Neural cell (in vitro differentiated cells): ENCODE measurements around the gene ZNF502. TPM values are rescaled to one million over a fixed set of nuclear protein-coding genes. Genes with fewer than 3 reads are reported as not detected.

Experiments used
- H2AFZ ChIP-seq: fragments of 200-600, 300-800 bp; sonication (generic), shearing (Covaris generic); 2 replicates; pipeline ENCODE4 v1.6.0; 2014; ENCODE audit warnings: low read depth, mild to moderate bottlenecking, antibody characterized with exemption, low read length, moderate library complexity
- H3F3A ChIP-seq: fragments of 200-600 bp; shearing (Covaris generic); 2 replicates; pipeline ENCODE4 v1.6.1; 2016; ENCODE audit warnings: mild to moderate bottlenecking, moderate library complexity, mixed read lengths, antibody characterized with exemption, low read length; ENCODE audit not compliant: insufficient read depth, poor library complexity, severe bottlenecking
- H3K27ac ChIP-seq: fragments of 200-600, 300-800 bp; sonication (generic), shearing (Covaris generic); 2 replicates; pipeline ENCODE4 v1.5.1; 2014; ENCODE audit warnings: mild to moderate bottlenecking, low read length, moderate library complexity
- H3K27me3 ChIP-seq: fragments of 300-800, 200-600 bp; sonication (generic), shearing (Covaris generic); 2 replicates; pipeline ENCODE4 v1.6.0; 2014; ENCODE audit warnings: mild to moderate bottlenecking, low read depth, low read length, moderate library complexity; ENCODE audit not compliant: insufficient read depth
- H3K36me3 ChIP-seq: fragments of 300-800, 200-600 bp; sonication (generic), shearing (Covaris generic); 2 replicates; pipeline ENCODE4 v1.5.1; 2014; ENCODE audit warnings: mild to moderate bottlenecking, antibody characterized with exemption, low read length, moderate library complexity; ENCODE audit not compliant: insufficient read depth
- H3K4me2 ChIP-seq: fragments of 300-800, 200-600 bp; sonication (generic), shearing (Covaris generic); 2 replicates; pipeline ENCODE4 v1.6.0; 2014; ENCODE audit warnings: mild to moderate bottlenecking, low read length
- H3K4me3 ChIP-seq: fragments of 300-800, 200-600 bp; sonication (generic), shearing (Covaris generic); 2 replicates; pipeline ENCODE4 v1.5.1; 2014; ENCODE audit warnings: mild to moderate bottlenecking, low read length, moderate library complexity
- H3K79me2 ChIP-seq: fragments of 200-600 bp; shearing (Covaris generic); replicated peaks from 2 replicates; pipeline ENCODE4 v1.6.0; 2014; ENCODE audit warnings: mild to moderate bottlenecking, low read length, moderate library complexity; ENCODE audit not compliant: insufficient read depth
- H3K9ac ChIP-seq: fragments of 300-800, 200-600 bp; sonication (generic), shearing (Covaris generic); 2 replicates; pipeline ENCODE4 v1.6.1; 2016; ENCODE audit warnings: mild to moderate bottlenecking, low read length, mixed read lengths
- H3K9me2 ChIP-seq: fragments of 200-600 bp; shearing (Covaris generic); 2 replicates; pipeline ENCODE4 v1.6.1; 2016; ENCODE audit warnings: mild to moderate bottlenecking, low read length, mixed read lengths; ENCODE audit not compliant: insufficient read depth
- H3K9me3 ChIP-seq: fragments of 200-600, 300-800 bp; sonication (generic), shearing (Covaris generic); 2 replicates; pipeline ENCODE4 v1.6.1; 2016; ENCODE audit warnings: mild to moderate bottlenecking, mixed run types, low read length, moderate library complexity, mixed read lengths
- H4K20me1 ChIP-seq: fragments of 200-600 bp; shearing (Covaris generic); 2 replicates; pipeline ENCODE4 v1.6.1; 2016; ENCODE audit warnings: mild to moderate bottlenecking, mixed run types; ENCODE audit not compliant: insufficient read depth
- EP300 ChIP-seq: fragments of 450-650 bp; conservative IDR thresholded peaks from 2 replicates; pipeline ENCODE4 v1.6.1; 2014; ENCODE audit warnings: antibody characterized with exemption, mild to moderate bottlenecking, moderate library complexity; ENCODE audit not compliant: poor library complexity, severe bottlenecking
- EZH2 ChIP-seq: fragments of 200-600, 300-800 bp; shearing (Covaris generic), sonication (generic); IDR thresholded peaks from 2 replicates; pipeline ENCODE4 v1.6.1; 2014; ENCODE audit warnings: antibody characterized with exemption, low read length, borderline replicate concordance, mild to moderate bottlenecking; ENCODE audit not compliant: insufficient read depth, poor library complexity, severe bottlenecking
- MXI1 ChIP-seq: fragments of 450-650 bp; conservative IDR thresholded peaks from 2 replicates; pipeline ENCODE4 v1.6.1; 2014; ENCODE audit warnings: antibody characterized with exemption, mild to moderate bottlenecking; ENCODE audit not compliant: poor library complexity, severe bottlenecking
- POLR2AphosphoS5 ChIP-seq: IDR thresholded peaks from 2 replicates; pipeline ENCODE4 v1.6.1; 2012
- RAD21 ChIP-seq: fragments of 450-650 bp; conservative IDR thresholded peaks from 2 replicates; pipeline ENCODE4 v1.6.1; 2014; ENCODE audit warnings: antibody characterized with exemption, mild to moderate bottlenecking, moderate library complexity
- SMC3 ChIP-seq: fragments of 450-650 bp; conservative IDR thresholded peaks from 2 replicates; pipeline ENCODE4 v1.6.1; 2014; ENCODE audit warnings: antibody characterized with exemption, mild to moderate bottlenecking, moderate library complexity; ENCODE audit not compliant: poor library complexity
- TAF1 ChIP-seq: IDR thresholded peaks from 2 replicates; pipeline ENCODE4 v1.6.1; 2012; ENCODE audit warnings: low read depth
- polyA plus RNA-seq: library from polyadenylated mRNA; depleted of rRNA; stranded (reverse); fragments of >200 nt; gene quantifications from 2 replicates; pipeline ENCODE4 v1.2.3, GENCODE V29; 2014
- TF ChIP-seq, protein P1 (sequence below): IDR thresholded peaks from 2 replicates; pipeline ENCODE4 v1.6.1; 2012; ENCODE audit warnings: borderline replicate concordance
- TF ChIP-seq, protein P2 (sequence below): fragments of 450-650 bp; IDR thresholded peaks from 2 replicates; pipeline ENCODE4 v1.5.1; 2014; ENCODE audit warnings: antibody characterized with exemption, mild to moderate bottlenecking, moderate library complexity; ENCODE audit not compliant: poor library complexity, severe bottlenecking

Gene ZNF502
- polyA plus RNA-seq, 1 donor from 2014 or later: 16.0 TPM

DNA sequence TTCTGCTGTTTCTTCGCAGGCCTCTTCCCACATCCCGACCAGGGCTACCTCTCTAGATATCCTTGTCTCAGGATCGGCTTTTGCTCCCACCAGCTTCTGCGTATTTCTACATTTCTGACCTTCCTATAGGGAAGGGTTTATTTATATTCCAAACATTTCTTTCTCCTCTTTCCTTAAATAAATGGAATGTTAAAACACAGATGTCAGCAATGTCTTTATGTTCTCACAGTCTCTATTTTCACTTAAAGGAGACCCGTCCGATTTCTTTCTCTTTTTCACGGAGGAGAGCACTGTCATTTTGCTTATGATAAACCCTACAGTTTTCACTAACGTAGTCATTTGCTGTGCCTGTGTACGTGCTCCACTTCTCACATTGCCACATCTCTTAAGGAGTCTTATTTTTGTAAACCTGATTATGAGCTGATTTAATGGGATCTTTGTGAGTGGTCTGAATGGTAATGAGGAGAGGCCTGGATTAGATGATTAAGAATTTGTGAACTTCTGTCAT is 49.8 kb downstream of the ZNF502 start:
- Histone ChIP-seq H2AFZ (peak overlapping the region; percentile 61), H4K20me1 (no peaks in the 10 kb centered on the region), H3K9me3 (peaks cover 8% of the 10 kb centered on the region), H3F3A (no peaks in the 10 kb centered on the region), H3K36me3 (peaks cover 14% of the 10 kb centered on the region), H3K4me2 (peak overlapping the region; percentile 77), H3K27ac (no peak overlapping the region), H3K9ac (peak overlapping the region; percentile 40), H3K4me3 (peak overlapping the region; percentile 78), H3K9me2 (no peaks in the 10 kb centered on the region), H3K27me3 (no peaks in the 10 kb centered on the region), H3K79me2 (peaks cover 23% of the 10 kb centered on the region)
- TF ChIP-seq, protein P1, sequence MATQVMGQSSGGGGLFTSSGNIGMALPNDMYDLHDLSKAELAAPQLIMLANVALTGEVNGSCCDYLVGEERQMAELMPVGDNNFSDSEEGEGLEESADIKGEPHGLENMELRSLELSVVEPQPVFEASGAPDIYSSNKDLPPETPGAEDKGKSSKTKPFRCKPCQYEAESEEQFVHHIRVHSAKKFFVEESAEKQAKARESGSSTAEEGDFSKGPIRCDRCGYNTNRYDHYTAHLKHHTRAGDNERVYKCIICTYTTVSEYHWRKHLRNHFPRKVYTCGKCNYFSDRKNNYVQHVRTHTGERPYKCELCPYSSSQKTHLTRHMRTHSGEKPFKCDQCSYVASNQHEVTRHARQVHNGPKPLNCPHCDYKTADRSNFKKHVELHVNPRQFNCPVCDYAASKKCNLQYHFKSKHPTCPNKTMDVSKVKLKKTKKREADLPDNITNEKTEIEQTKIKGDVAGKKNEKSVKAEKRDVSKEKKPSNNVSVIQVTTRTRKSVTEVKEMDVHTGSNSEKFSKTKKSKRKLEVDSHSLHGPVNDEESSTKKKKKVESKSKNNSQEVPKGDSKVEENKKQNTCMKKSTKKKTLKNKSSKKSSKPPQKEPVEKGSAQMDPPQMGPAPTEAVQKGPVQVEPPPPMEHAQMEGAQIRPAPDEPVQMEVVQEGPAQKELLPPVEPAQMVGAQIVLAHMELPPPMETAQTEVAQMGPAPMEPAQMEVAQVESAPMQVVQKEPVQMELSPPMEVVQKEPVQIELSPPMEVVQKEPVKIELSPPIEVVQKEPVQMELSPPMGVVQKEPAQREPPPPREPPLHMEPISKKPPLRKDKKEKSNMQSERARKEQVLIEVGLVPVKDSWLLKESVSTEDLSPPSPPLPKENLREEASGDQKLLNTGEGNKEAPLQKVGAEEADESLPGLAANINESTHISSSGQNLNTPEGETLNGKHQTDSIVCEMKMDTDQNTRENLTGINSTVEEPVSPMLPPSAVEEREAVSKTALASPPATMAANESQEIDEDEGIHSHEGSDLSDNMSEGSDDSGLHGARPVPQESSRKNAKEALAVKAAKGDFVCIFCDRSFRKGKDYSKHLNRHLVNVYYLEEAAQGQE: no peak
- TF ChIP-seq EZH2 (no peak), POLR2AphosphoS5 (no peak), TAF1 (no peak), RAD21 (no peak), SMC3 (no peak), MXI1 (no peak), EP300 (no peak)
- TF ChIP-seq, protein P2, sequence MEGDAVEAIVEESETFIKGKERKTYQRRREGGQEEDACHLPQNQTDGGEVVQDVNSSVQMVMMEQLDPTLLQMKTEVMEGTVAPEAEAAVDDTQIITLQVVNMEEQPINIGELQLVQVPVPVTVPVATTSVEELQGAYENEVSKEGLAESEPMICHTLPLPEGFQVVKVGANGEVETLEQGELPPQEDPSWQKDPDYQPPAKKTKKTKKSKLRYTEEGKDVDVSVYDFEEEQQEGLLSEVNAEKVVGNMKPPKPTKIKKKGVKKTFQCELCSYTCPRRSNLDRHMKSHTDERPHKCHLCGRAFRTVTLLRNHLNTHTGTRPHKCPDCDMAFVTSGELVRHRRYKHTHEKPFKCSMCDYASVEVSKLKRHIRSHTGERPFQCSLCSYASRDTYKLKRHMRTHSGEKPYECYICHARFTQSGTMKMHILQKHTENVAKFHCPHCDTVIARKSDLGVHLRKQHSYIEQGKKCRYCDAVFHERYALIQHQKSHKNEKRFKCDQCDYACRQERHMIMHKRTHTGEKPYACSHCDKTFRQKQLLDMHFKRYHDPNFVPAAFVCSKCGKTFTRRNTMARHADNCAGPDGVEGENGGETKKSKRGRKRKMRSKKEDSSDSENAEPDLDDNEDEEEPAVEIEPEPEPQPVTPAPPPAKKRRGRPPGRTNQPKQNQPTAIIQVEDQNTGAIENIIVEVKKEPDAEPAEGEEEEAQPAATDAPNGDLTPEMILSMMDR: no peak

DNA sequence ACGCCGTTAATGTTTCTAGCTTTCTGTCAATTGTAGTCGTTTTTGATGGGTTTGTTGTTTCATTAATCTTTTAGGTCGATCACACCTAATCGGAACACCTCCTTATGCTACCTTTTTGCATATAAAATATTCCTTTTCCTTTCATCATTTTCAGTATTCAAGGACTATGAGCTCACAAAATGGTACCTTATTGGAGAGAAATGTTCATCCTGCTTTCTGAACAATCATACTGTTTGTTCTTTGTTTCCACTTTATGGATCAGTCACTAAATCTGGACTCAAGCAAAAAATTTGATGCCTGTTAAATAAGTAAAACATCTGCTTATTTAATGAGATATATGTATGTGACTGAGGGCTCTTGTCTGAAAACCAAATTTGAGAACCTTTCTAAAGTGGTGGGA is 50.2 kb downstream of the ZNF502 start:
- Histone ChIP-seq H3K36me3 (peaks cover 9% of the 10 kb centered on the region), H3K4me3 (peak overlapping the region; percentile 78), H3K79me2 (peaks cover 23% of the 10 kb centered on the region), H4K20me1 (no peaks in the 10 kb centered on the region), H3K27me3 (no peaks in the 10 kb centered on the region), H2AFZ (no peak overlapping the region), H3K9me3 (peaks cover 8% of the 10 kb centered on the region), H3K27ac (no peak overlapping the region), H3K9ac (peak overlapping the region; percentile 40), H3F3A (no peaks in the 10 kb centered on the region), H3K4me2 (no peak overlapping the region), H3K9me2 (no peaks in the 10 kb centered on the region)
- TF ChIP-seq POLR2AphosphoS5: no peak
- TF ChIP-seq, protein P1: no peak
- no peak for TF ChIP-seq EZH2
- no peak for TF ChIP-seq RAD21
